Fibroblast of peridontal ligament (primary cell): ENCODE measurements around the gene CYP4F2.
"Not testable (repeated sequence)": the region's sequence is repeated elsewhere in the genome, so short reads cannot be mapped to it uniquely, and the experiment has no call there.

Experiments
- DNase-seq: peaks from one replicate; pipeline ENCODE4 v3.0.0-alpha.2; 2010; ENCODE audit errors: extremely low read depth

The CYP4F2 gene, protein sequence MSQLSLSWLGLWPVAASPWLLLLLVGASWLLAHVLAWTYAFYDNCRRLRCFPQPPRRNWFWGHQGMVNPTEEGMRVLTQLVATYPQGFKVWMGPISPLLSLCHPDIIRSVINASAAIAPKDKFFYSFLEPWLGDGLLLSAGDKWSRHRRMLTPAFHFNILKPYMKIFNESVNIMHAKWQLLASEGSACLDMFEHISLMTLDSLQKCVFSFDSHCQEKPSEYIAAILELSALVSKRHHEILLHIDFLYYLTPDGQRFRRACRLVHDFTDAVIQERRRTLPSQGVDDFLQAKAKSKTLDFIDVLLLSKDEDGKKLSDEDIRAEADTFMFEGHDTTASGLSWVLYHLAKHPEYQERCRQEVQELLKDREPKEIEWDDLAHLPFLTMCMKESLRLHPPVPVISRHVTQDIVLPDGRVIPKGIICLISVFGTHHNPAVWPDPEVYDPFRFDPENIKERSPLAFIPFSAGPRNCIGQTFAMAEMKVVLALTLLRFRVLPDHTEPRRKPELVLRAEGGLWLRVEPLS

DNA sequence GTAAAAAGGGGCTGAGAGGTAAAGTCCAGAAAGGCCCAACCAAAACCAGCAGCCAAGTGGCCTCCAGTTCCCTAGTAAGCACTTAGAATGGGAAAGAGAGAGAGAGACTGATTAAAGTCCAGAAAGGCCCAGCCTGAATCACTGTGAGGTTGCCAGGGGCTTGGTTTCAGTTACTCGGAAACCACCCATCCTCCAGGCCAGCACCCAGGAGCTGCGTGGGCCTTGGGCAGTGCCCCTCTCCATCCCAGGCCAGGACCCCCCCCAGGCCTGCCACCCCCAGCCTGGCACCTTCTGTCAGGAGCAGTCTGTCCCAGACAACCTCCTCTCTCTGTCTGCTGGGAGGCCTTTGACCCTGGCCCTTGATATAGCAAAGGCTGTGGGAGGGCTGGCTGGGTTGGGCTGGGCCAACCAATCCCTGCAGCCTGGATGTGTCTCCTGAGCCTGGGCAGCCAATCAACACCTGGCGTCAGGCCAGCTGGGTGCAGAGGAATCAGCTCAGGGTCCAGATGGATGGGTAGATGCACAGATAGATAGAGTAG, at the start of gene CYP4F2:
CYP4F2 (minus strand) TSS at position 337 of the 539 bp plus-strand sequence. CDS start 463 bp downstream, outside the sequence.
- no peak for DNase-seq

DNA sequence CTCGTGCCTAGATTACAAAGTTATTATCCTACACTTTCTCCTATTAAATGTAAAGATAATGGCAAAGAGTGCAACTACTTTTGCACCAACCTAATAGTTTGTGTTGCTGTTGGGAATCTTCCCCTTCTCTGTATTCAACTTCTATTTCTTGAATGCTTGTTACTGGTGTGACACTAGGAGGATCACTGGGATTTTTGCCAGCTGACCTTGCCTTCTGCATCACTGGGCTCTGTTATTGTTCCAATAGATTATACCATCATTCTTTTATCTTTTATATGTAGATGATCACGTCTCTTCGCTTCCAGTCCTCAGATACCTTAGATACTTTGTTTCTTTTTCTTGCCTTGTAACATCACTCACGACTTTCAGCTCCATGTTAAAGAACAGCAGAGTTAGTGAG, 47.4 kb upstream of the CYP4F2 start:
- no peak for DNase-seq

DNA sequence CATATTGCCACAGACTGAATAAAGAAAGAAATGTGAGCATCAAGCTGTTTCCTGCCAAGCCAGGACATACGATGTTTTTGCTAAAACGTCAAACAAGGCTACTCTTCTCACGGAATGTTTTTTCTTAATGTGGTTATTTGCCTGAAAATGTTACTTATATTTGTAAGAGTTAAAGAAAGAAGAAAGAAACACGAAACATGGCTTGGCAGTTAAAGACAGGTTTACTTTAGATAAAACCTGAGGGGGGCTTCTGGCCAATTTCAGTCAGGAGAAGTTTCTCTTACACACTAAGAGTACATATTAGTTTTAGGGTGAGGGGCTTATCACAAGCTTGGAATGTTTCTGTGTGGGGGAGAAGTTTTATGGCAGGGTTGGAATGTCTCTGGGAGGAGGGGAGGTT, 46.5 kb upstream of the CYP4F2 start:
- DNase-seq: no peak

- no peak for DNase-seq
Observed at GRCh38 chr19:15937771-15938170, 39.9 kb upstream of the CYP4F2 start.

- DNase-seq: no peak
Observed at GRCh38 chr19:15936950-15937349, 39.1 kb upstream of the CYP4F2 start.

DNA sequence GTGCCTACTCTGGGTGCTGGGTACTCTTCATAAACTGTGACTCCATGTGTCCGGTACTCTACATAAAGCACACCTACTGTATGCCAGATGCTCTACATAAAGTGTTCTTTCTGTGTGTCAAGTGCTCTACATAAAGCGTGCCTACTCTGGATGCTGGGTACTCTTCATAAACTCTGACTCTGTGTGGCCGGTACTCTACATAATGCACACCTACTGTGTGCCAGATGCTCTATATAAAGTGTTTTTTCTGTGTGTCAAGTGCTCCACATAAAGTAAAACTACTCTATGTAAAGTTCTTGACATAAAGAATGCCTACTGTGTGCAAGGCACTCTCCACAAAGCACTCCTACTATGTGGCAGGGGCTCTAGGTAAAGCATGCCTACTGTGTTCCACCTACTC, 38.3 kb upstream of the CYP4F2 start:
- no peak for DNase-seq

- DNase-seq: no peak
Observed at GRCh38 chr19:15935167-15935702, 37.4 kb upstream of the CYP4F2 start.

GRCh38 chr19:15934332-15935078, 36.6 kb upstream of the CYP4F2 start, which contains the start of gene CYP4F11:
TSS of gene CYP4F11 (minus strand) at chr19:15934529. CDS start at chr19:15934408, 121 bp downstream.
- DNase-seq: no peak

DNA sequence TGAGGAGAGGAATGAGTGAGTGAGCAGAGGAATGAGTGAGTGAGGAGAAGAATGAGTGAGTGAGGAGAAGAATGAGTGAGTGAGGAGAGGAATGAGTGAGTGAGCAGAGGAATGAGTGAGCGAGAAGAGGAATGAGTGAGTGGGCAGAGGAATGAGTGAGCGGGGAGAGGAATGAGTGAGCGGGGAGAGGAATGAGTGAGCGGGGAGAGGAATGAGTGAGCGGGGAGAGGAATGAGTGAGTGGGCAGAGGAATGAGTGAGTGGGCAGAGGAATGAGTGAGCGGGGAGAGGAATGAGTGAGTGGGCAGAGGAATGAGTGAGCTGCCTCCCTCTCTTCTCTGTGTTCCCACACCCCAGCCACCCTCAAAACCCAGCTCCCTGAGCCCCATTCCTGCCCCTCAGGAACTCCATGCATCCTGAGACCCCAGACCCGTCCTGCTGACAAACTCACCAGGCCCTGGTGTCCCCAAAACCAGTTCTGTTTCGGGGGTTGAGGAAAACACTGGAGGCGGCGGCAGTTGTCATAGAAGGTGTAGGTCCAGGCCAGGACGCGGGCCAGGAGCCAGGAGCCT, 36.0 kb upstream of the CYP4F2 start:
- DNase-seq: not testable (repeated sequence)

DNA sequence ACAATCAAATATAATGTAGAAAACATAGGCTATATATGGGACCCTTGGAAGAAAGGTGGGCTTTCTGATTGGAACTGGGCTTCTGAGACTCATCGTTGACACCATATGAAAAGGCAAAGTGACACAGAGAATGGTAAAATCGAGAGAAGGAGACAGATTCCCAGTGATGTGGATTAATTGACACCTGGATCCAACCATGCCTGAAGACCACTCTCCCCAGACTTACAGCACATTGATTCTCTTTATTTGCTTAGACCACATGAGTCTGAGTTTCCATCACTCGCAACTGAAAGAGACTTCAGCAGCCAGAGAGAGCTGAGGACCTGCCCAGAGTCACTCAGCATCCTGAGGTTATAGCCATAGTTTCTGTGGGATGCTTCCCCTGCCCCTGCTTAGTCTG, 30.4 kb upstream of the CYP4F2 start:
- DNase-seq: no peak

DNA sequence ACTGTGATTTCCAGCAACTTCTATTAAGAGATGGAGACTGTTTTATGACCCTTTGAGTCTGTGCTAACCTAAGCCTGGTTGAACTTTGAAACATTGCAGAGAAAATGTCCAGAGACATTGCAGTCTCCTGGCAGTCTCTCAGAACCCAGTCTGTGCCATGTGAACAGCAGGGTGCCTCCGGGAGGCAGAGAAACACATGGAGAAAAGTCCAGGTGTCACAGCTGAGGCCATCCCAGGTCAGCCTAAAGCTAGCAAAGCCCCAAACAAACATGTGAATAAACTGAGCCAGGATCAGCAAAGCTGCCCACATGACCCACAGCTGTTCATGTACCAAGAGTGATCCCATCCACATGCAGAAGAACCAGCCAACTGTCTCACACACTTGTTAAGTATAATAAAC, 28.6 kb upstream of the CYP4F2 start:
- DNase-seq: no peak

- no peak for DNase-seq
Observed at GRCh38 chr19:15923702-15924101, 25.8 kb upstream of the CYP4F2 start.

GRCh38 chr19:15922021-15922420, 24.1 kb upstream of the CYP4F2 start:
- no peak for DNase-seq

DNA sequence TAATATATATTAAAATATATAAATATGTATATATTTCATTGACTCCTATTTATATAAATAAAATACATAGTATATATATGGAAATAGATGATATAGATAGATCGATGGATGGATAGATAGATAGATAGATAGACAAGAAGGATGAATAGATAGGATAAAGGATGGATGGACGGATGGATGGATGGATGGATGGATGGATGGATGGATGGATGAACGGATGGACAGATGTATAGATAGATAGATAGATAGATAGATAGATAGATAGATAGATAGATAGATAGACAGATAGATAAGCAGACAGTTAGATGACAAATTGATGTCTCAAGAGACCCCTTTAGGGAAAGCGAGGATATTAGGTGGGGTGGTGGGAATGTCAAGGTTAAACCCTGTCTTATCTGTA, 21.4 kb upstream of the CYP4F2 start:
- DNase-seq: no peak

GRCh38 chr19:15915109-15915508, 17.2 kb upstream of the CYP4F2 start:
- no peak for DNase-seq

DNA sequence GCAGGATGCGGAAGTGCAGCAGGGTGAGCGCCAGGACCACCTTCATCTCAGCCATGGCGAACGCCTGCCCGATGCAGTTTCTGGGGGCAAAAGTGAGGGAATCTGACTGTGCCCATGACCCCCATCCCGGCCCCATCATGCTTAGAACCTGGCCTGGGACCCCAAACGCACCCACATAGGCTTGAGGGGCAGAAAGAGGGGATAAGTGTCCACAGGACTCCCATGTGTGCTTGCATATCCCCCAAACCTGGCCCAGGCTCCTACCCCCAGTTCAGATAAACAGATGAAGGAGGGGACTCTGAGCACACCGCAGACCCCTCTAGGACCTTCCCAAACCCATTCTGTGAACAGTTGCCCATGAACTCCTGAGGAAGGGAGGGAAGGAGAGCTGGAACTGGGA, 16.0 kb upstream of the CYP4F2 start:
- DNase-seq: no peak

DNA sequence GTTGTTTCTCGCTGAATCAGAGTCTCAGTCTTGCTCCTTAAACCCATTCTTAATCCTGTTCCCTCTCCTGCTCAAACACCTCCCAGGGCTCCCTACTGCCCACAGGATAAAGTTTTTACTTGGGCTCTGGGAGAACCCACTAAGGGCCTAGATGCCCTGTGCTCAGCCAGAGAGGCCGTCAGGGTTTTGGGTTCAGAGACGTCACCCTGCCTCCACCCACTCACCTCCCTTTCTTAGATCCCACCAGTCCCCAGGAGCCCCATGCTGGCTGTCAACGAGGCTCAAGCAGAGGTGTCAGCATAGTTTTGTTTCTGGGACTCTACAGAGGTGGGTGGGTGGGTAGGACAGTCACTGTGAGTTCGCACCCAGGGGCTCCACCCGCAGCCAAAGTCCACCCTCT, 15.5 kb upstream of the CYP4F2 start:
- DNase-seq: no peak

- DNase-seq: no peak
Observed at GRCh38 chr19:15911599-15912235, 13.8 kb upstream of the CYP4F2 start.

- DNase-seq: no peak
Observed at GRCh38 chr19:15905026-15905425, 7.2 kb upstream of the CYP4F2 start.

DNA sequence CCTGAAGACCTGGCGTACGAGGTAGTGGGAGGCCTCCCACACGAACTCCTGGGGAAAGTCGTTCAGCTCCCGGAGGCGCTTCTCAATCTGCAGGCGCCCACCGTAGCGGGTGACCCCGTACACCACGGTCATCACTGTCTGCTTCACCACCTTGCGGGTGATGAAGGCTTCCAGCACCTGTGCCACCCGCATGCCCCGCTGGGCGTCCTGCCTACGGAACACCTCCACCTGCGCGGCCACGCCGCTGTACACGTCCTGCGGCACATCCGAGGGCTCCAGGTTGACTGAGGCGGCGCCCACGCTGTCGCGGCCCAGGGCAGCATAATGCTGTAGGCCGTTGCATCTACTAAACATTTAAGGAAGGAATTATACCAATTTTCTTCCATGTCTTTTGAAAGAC, 5.0 kb upstream of the CYP4F2 start:
- not testable (repeated sequence) for DNase-seq

DNA sequence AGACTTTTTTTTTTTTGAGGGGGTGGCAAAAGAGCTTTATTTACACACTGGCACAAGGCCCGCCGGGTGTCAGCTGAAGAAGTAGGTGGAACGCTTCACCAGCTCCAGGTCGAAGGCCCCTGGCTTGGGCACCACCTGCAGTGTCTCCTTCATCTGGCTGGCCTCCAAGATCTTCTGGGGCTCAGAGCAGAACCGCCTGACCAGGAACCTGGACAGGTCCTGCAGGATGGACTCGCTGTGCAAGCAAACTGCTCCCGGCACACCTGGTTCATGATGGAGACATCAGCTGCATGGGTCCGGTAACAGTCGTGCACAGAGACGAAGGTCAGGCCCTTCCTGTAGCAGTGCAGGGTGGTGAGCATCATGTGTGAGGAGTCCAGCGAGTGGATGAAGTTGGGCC, 4.4 kb upstream of the CYP4F2 start:
- DNase-seq: no peak
